NB4 (cell line): ENCODE measurements around the gene ZNF286A.
"Not testable (repeated sequence)": the region's sequence is repeated elsewhere in the genome, so short reads cannot be mapped to it uniquely, and the experiment has no call there.

Source experiments
- MYC ChIP-seq: IDR thresholded peaks from 2 replicates; pipeline ENCODE4 v1.6.1; 2011; ENCODE audit warnings: low read depth, low read length
- POLR2A ChIP-seq: IDR thresholded peaks from 2 replicates; pipeline ENCODE4 v1.6.1; 2011; ENCODE audit warnings: mild to moderate bottlenecking; ENCODE audit not compliant: insufficient read length; ENCODE audit errors: extremely low read depth
- TF ChIP-seq, protein P1 (sequence below): IDR thresholded peaks from one replicate; pipeline ENCODE4 v1.5.1; 2012; ENCODE audit warnings: low read depth, low read length
- TF ChIP-seq, protein P2 (sequence below): IDR thresholded peaks from 2 replicates; pipeline ENCODE4 v1.6.1; 2011; ENCODE audit warnings: low read depth, low read length

DNA sequence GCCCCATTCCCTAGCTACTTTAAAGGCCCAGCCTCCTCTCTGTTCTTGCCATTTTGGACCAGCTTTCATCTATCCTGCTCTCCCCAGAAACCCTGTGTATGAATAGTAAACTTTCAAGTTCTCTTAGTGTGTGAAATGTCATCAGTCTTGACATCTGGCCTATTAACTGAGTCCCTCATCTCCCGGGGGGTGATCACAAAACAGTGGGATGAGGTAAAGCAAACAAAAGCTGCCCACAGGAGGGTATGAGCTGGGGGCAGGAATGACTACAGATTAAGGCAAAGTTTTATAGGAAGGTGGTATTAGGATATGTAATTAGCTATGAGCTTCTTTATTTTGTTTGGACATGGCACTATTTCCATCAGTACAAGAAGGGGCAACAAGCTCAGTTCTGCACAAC lies 24.9 kb upstream of the ZNF286A start:
- TF ChIP-seq, protein P1, sequence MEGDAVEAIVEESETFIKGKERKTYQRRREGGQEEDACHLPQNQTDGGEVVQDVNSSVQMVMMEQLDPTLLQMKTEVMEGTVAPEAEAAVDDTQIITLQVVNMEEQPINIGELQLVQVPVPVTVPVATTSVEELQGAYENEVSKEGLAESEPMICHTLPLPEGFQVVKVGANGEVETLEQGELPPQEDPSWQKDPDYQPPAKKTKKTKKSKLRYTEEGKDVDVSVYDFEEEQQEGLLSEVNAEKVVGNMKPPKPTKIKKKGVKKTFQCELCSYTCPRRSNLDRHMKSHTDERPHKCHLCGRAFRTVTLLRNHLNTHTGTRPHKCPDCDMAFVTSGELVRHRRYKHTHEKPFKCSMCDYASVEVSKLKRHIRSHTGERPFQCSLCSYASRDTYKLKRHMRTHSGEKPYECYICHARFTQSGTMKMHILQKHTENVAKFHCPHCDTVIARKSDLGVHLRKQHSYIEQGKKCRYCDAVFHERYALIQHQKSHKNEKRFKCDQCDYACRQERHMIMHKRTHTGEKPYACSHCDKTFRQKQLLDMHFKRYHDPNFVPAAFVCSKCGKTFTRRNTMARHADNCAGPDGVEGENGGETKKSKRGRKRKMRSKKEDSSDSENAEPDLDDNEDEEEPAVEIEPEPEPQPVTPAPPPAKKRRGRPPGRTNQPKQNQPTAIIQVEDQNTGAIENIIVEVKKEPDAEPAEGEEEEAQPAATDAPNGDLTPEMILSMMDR: not testable (repeated sequence)
- TF ChIP-seq, protein P2, sequence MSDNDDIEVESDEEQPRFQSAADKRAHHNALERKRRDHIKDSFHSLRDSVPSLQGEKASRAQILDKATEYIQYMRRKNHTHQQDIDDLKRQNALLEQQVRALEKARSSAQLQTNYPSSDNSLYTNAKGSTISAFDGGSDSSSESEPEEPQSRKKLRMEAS: not testable (repeated sequence)
- TF ChIP-seq POLR2A, MYC: not testable (repeated sequence)
